Raji (cell line): ENCODE results near the gene RAB25.

Source experiments
- POLR2A ChIP-seq: IDR thresholded peaks from 2 replicates; pipeline ENCODE4 v1.6.1; 2011; ENCODE audit warnings: low read depth, low read length, control low read depth; ENCODE audit not compliant: insufficient read depth

The RAB25 gene

DNA sequence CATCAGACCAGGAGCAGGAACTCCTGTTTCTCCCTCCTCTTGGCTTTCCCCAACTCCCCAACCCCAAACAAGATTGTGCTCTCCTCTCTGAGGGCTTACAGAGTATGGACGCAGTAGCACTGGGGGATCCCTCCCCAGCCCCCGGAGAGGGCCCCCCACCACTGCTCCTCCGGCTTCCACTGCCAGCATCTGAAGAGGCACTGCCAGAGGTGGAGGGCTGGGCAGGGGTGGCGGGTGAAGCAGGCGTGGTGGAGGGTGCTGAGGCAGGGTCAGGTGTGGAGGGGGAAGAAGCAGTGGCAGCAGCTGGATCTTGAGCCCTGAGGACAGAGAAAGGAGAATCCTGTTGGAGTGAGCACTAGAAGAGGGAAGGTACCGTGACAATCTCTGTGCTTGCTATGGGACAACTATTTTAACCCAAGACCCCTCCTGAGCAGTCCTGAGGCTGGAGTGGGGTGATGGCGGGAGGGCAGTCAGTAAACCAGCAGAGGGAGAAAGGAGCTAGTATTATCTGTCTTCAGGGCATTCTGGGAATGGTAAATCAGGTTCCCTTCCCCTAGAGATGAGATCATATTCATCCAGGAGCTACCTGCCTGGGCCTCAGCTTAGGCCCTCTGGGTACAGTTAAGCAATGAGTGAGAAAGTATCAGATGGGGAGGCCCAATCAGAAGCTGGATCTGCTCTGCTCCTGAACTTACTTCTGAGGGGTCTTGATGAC, 9.8 kb upstream of the RAB25 start:
- TF ChIP-seq POLR2A: no peak

DNA sequence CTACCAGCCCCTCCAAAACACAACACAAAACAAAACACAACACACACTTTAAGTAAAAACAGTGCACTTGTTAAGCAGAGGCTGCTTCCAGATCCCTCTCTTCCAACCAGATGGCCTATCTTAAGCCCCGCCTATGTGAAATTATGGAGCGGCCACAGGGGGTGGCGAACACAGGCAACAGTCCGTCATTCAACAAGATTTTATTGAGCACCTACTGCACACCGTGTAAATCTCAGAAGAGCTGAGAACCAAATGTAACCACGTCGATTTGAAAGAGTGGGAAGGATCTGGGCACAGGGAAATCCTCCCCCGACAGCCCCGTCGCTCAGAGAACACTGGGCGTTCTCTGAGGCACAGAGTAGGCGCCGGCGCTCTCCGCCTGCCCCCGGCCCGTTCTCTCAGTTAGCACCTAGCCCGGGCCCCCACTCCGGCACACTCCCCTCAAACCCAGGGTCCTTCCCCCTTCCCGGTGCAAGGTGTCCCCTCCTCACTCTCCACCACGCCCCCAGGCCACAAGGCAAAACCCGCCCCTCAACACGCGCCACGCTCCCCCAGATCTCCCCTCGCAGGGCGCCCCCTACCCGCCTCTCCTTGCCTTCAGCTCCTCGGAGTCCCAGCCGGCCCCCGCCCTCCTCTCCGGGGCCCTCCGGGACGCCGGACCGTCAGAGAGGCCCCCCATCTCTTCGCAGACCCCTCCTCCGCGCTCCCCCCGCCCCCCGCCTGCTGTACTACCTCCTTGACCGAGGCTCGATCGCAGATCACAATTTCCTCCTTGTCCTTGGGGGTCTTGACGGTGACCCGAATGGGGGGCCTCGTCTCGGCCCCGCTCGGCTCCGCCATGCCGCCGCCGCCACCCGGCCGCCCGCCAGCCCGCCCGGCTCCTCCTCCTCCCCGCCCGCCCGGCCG, 7.8 kb upstream of the RAB25 start:
- peak; percentile 3; the same call in 1 of the 2 replicates for TF ChIP-seq POLR2A

DNA sequence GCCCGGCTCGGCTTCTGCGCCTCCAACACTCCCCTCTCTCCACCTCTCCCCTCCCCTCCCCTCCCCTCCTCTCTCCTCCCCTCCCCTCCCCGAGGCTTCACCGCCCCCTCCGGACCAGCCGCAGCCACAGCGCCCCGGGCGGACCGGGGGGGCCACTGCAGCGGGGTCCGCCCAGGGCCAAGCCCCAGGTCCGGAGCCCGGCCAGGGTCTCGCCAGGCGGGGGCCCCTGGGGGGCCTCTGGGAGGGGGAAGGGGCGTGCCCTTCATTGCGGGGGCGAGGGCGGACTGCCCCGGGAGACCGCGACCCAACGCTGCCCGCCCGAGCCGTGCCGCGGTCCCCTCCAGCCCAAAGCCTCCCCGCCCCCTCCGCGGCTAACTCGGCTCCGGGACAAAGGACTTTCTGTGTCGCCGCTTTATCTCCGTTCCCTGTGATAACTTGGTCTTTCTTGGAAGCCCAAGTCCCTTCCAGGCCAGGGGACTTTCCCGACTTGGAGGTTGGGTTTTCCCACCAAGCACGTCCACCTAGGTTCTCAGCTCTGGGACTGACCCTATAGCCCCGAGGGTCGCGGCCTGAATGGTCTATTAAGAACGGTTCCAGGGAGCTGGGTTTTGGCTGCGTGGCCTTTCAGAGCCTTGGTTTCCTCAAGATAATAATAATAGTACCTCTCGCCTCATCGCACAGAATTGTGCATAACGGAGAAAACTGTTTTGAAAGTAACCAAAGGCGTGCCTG, 7.0 kb upstream of the RAB25 start, which contains the start of gene UBQLN4:
Gene UBQLN4 (minus strand): TSS at position 31 of the 732 bp plus-strand sequence. CDS start 97 bp downstream, outside the sequence.
- no peak; the same call in 1 of the 2 replicates for TF ChIP-seq POLR2A

DNA sequence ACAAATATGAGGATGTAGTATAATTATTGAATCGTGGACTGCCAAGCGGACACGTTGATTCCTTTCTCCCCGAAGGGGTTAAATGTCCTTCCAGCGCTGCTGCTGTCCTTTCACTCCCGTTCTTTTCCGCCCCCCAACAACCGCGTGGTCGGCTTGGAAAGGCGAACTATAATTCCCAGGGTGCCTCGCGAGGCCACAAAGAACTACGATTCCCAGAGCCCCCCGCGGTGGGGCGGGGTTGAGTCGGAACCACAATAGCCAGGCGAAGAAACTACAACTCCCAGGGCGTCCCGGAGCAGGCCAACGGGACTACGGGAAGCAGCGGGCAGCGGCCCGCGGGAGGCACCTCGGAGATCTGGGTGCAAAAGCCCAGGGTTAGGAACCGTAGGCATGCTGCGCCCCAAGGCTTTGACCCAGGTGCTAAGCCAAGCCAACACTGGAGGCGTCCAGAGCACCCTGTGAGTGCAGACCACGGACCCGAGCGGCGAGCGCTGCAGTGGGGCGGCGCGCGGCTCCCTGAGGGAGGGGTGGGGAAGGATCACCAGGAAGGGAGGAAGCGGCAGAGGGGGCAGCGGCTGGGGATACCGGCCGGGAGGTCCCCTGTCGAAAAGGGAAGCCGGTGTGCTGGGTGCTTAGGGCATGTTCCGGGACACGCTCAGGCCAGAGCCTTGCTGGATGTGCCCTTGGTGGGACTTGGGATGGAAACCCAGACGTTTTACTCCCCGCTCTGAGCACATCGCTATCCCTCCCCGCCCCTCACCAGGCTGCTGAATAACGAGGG, 6.3 kb upstream of the RAB25 start, which contains the start of gene LAMTOR2:
Gene LAMTOR2 (plus strand): TSS at position 283 of the 781 bp plus-strand sequence. CDS start 108 bp downstream, at position 391.
- TF ChIP-seq POLR2A: peak; percentile 95

DNA sequence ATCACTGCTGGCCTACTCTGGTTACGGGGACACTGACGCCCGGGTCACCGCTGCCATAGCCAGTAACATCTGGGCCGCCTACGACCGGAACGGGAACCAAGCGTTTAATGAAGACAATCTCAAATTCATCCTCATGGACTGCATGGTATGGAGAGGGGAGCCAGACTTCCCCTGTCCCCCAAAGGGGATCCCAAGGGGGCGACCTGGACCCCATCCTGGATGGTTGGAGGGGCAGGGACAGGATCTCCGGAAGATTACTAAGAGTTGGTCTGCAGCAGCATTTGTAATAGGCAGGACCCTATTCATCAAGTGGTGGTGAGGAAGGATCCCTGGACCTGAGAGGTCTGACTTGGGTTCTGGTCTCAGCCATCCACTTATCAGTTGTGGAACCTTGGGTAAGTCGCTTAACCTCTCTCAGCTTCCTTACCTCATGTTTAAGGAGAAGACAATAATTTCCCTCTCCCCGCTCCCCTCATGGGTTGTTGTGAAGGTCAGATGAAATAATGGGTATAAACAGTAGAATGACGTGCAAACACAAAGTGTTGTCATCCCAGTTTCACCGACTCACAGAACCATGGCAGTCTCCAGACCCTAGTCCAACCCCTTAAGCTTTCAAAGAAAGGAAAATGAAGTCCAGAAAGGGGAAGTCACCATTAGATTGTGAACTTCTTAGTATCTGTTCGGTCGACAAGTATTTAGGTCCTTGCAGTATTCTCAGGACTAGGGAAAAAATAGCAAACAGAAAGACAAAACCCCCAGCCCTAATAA, 5.5 kb upstream of the RAB25 start:
- TF ChIP-seq POLR2A: no peak

DNA sequence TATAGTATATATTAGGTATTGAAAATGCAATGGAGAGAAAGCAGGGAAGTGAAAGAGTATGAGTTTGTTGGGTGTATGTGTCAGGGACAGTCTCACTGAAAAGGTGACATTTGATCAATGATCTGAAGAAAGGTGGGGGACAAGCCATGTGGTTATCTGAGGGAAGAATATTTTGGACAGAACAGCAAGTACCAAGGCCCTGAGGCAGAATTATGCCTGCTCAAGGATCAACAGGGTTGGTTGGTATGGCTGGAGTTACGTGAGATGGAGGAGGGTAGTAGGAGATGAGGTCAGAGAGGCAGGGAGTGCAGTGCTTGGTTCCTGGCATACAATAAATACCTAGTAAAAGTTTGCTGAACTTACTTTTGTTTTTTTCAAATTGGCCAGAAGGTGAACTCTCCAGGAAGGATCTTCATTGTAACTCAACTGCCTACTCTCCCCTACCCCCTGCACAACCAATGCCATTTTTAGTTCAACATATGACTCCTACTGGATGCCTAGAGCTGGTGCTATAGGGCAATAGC, 4.6 kb upstream of the RAB25 start:
- TF ChIP-seq POLR2A: no peak

DNA sequence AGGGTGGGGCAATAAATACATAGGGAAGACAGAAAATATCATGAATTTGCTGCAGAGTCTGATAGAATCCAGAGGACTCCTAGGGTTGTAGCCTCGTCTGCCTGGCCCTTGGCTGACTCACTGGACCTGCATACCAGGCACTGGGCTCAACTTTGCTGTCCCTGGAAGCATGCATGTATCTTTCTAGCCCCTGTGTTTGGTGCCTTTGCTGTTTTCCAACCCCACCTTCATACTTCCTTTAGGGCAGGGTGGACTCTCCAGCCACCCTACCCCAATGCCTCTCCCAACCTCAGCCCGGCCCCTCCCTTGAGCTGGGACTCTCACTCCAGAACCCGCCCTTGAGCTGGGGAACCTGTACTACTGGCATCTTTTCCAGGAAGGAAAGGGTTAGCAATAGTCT, 1.2 kb downstream of the RAB25 start:
- TF ChIP-seq POLR2A: no peak

DNA sequence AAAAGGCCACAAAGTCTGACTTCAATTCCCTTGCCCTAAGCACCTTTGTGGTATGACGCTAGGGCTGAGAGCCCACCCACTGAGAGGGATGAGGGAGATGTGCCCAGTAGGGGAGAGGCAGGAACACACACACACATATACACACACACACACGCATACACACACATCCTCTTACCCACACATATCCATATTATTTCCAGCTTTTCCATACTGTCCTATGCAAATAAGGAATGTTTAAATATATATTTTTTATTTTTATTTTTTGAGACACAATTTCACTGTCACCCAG, 3.0 kb downstream of the RAB25 start:
- TF ChIP-seq POLR2A: no peak

DNA sequence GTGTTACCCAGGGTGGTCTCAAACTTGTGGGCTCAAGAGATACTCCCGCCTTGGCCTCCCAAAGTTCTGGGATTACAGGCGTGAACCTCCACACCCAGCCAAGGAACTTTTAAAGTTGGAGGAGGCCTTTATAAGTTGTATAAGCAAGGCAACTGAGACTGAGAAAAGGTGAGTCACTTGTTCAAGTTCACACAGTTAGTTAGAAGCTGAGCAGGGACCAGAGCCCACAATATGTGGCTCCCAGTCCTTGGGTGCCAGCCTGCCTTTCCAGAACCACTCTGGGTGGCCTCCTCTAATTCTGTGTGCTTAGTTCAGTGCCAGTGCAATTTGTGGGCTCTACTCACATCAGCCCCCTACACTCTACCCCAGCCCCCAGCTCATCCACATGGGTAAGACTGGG, 3.7 kb downstream of the RAB25 start:
- no peak for TF ChIP-seq POLR2A

DNA sequence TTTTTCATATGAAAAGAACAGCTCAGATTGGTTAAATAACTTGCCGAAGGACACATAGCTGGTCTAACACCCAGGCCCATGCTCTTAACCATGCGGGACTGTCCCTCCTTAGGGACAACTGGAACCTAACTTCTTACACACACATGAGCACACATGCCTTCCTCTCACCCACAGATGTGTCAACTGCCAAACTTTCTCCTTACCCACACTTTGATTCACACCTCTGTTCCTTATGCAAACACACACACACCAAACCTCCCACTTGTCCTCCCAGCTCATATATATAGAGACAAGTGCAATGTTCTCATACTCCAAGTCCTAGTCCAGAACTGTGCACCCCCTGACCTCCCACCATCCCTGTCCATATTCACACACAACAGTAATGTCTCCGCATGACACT, 4.3 kb downstream of the RAB25 start:
- no peak for TF ChIP-seq POLR2A

DNA sequence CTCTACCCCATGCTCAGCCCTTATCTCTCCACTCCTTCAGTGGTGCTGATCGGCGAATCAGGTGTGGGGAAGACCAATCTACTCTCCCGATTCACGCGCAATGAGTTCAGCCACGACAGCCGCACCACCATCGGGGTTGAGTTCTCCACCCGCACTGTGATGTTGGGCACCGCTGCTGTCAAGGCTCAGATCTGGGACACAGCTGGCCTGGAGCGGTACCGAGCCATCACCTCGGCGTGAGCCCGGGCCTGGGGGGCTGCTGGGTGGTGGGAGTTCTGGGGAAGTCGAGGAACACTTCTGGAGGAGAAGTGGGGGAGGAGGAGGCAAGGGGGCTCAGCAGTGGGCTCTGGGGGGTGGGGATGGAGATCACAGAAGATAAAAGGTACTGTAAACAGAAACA, 4.9 kb downstream of the RAB25 start:
- TF ChIP-seq POLR2A: no peak

DNA sequence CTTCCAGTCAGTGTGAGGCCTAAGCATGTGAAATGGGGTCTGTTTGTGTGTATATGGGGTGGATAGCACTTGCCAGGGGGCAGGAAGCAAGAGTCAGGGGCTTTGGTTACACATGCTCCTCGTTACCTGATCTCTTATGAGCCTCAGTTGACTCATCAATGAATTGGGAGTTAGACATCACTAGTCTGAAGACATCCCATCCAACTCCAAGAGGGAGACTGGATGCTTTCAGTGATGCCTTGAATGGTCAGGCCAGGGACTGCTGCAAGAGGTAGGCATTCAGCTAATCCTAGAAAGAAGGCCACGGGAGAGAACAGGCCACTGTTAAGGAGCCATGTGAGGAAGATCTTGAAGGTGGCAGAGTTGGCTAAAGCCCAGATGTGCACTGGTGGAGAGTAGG, 6.3 kb downstream of the RAB25 start:
- TF ChIP-seq POLR2A: no peak

DNA sequence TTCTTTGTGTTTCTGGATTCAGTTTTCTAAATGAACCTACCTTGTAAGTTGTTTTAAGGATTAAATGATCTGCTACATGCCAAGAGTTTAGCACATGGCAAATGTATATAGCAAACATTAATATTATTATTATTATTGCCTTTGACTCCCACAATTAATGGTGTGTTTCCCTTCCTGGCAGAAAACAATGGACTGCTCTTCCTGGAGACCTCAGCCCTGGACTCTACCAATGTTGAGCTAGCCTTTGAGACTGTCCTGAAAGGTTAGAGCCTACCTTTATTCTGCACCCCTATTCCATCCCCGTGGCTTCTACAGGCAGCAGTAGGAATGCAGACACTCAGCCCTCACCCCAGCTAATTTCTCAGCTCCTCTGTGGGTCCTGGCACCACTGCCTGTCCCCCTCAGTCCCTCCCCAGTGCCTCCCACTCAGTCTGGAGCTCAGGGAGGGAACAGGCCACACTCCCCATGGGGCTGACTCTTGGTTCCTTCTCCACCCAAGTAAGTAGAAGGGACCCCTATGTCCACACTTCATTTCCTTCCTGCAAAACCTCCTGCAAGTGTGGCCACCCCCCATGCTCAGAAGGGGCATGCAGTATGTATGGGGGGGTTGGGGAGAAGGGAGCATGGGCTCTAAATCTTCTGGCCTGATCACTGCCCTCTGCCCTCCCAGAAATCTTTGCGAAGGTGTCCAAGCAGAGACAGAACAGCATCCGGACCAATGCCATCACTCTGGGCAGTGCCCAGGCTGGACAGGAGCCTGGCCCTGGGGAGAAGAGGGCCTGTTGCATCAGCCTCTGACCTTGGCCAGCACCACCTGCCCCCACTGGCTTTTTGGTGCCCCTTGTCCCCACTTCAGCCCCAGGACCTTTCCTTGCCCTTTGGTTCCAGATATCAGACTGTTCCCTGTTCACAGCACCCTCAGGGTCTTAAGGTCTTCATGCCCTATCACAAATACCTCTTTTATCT, 8.8 kb downstream of the RAB25 start:
- no peak for TF ChIP-seq POLR2A
